ENCODE measurements around the gene KLHDC9. TPM values are rescaled to one million over a fixed set of nuclear protein-coding genes. Genes with fewer than 3 reads are reported as not detected.

Gene KLHDC9
- polyA plus RNA-seq, 2 of the 4 experiments (the other 2 are of a cell fraction) = 1.2 to 3.6 TPM

DNA sequence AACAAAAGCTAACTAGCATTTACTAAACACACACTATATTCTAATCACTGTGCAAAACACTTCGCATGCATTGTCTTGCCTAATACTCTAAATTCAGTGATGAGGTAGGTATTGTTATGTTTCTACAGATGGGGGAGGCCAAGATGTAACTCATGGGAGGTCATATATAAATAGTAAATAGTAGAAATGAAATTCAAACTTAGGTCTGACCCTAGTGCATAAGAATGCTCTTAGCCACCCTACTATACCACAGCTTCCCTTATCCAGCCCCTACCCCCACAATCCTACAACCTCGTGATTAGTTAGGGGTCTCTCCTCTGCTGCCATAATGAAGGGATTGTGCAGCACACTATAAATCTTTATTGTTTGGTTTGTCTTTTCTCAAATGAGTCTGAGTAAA is 16.4 kb downstream of the KLHDC9 start:
- ATAC-seq = no peak
- 85% methylated on average over 2 of the region's 2 CpGs for WGBS (ENCODE audit: missing lambda C conversion rate)
- H3K4me1 ChIP-seq = peaks cover 52% of the 10 kb centered on the region
- POLR2A ChIA-PET = no interaction called here
- peak overlapping the region; percentile 49 to 97 for H3K27ac ChIP-seq
- TF ChIP-seq NPAS2 (CRISPR knock-in tag; IDR thresholded peaks at IDR 0.05; ENCODE audit: borderline replicate concordance) = no peak
- no peak for TF ChIP-seq MAZ (IDR thresholded peaks at IDR 0.05; ENCODE audit: borderline replicate concordance, low read depth, low read length)
- no peak for TF ChIP-seq SMC3 (IDR thresholded peaks at IDR 0.05)
- no peak for TF ChIP-seq ESRRA (IDR thresholded peaks at IDR 0.05; ENCODE audit: borderline replicate concordance, low read length)
- TF ChIP-seq JUNB (IDR thresholded peaks at IDR 0.05) = no peak
- TF ChIP-seq HDAC2 (IDR thresholded peaks at IDR 0.05) = no peak
- DNase-seq (ENCODE audit: low read depth in 1 of 2, low spot score in 1 of 2) = no peak
- no peak for FAIRE-seq
- CTCF ChIA-PET = interaction anchor here (0.6 to 6.1 kb wide), 3 partner anchors 16 to 782 kb away, joined by 3 to 40 read pairs (median 4); partner anchors contain the start of gene KLHDC9
- H3K4me3 ChIP-seq = peak overlapping the region; percentile 1; the same call in 2 of the 3 replicates
- H3K4me2 ChIP-seq = peak overlapping the region; percentile 70
- no peaks in the 10 kb centered on the region for H3K9me3 ChIP-seq

DNA sequence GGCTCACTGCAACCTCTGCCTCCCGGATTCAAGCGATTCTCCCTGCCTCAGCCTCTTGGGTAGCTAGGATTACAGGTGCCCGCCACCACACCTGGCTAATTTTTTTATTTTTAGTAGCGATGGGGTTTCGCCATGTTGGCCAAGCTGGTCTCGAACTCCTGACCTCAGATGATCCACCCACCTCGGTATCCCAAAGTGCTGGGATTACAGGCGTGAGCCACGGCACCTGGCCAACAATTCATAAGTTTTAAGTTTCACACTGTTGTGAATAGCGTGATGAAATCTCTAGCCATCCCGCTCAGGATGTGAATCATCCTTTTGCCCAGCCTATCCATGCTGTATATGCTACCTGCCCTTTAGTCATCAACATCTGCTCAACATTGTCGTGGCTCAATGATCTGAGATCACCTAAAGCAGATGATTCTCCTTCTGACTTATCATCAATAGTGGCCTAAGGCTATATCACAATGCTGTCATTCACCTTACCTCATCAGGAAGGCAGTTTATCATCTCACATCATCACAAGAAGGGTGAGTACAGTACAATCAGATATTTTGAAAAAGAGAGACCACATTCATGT is 17.1 kb downstream of the KLHDC9 start:
- peak; percentile 22 to 63; a peak in 5 of 6 replicates for ATAC-seq
- no peak for FAIRE-seq
- peak overlapping the region; percentile 70 for H3K4me2 ChIP-seq
- peak overlapping the region; percentile 58 to 97 for H3K27ac ChIP-seq
- peak; percentile 53 to 83 for DNase-seq (ENCODE audit: low read depth in 1 of 2, low spot score in 1 of 2)
- H3K4me1 ChIP-seq = peaks cover 59% of the 10 kb centered on the region
- CTCF ChIA-PET = interaction anchor here (0.6 to 6.1 kb wide), 3 partner anchors 11 to 783 kb away, joined by 3 to 40 read pairs (median 3); partner anchors contain the start of gene KLHDC9
- peak overlapping the region; percentile 1; the same call in 2 of the 3 replicates for H3K4me3 ChIP-seq
- no peaks in the 10 kb centered on the region for H3K9me3 ChIP-seq
- POLR2A ChIA-PET = no interaction called here
- WGBS (ENCODE audit: missing lambda C conversion rate) = 24% methylated on average over 12 of the region's 12 CpGs
- no peak for TF ChIP-seq RFX5 (IDR thresholded peaks at IDR 0.05)
- peak in 1 of 2 experiments; percentile 53; a peak in 1 of 5 replicates for TF ChIP-seq EP300 (IDR thresholded peaks at IDR 0.05)
- TF ChIP-seq, protein P1, sequence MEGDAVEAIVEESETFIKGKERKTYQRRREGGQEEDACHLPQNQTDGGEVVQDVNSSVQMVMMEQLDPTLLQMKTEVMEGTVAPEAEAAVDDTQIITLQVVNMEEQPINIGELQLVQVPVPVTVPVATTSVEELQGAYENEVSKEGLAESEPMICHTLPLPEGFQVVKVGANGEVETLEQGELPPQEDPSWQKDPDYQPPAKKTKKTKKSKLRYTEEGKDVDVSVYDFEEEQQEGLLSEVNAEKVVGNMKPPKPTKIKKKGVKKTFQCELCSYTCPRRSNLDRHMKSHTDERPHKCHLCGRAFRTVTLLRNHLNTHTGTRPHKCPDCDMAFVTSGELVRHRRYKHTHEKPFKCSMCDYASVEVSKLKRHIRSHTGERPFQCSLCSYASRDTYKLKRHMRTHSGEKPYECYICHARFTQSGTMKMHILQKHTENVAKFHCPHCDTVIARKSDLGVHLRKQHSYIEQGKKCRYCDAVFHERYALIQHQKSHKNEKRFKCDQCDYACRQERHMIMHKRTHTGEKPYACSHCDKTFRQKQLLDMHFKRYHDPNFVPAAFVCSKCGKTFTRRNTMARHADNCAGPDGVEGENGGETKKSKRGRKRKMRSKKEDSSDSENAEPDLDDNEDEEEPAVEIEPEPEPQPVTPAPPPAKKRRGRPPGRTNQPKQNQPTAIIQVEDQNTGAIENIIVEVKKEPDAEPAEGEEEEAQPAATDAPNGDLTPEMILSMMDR (IDR thresholded peaks at IDR 0.05) = no peak
- no peak for TF ChIP-seq SMC3 (IDR thresholded peaks at IDR 0.05)
- TF ChIP-seq, protein P2, sequence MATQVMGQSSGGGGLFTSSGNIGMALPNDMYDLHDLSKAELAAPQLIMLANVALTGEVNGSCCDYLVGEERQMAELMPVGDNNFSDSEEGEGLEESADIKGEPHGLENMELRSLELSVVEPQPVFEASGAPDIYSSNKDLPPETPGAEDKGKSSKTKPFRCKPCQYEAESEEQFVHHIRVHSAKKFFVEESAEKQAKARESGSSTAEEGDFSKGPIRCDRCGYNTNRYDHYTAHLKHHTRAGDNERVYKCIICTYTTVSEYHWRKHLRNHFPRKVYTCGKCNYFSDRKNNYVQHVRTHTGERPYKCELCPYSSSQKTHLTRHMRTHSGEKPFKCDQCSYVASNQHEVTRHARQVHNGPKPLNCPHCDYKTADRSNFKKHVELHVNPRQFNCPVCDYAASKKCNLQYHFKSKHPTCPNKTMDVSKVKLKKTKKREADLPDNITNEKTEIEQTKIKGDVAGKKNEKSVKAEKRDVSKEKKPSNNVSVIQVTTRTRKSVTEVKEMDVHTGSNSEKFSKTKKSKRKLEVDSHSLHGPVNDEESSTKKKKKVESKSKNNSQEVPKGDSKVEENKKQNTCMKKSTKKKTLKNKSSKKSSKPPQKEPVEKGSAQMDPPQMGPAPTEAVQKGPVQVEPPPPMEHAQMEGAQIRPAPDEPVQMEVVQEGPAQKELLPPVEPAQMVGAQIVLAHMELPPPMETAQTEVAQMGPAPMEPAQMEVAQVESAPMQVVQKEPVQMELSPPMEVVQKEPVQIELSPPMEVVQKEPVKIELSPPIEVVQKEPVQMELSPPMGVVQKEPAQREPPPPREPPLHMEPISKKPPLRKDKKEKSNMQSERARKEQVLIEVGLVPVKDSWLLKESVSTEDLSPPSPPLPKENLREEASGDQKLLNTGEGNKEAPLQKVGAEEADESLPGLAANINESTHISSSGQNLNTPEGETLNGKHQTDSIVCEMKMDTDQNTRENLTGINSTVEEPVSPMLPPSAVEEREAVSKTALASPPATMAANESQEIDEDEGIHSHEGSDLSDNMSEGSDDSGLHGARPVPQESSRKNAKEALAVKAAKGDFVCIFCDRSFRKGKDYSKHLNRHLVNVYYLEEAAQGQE (IDR thresholded peaks at IDR 0.05) = no peak
- TF ChIP-seq, protein P3, sequence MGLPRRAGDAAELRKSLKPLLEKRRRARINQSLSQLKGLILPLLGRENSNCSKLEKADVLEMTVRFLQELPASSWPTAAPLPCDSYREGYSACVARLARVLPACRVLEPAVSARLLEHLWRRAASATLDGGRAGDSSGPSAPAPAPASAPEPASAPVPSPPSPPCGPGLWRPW (IDR thresholded peaks at IDR 0.05) = no peak
- no peak for TF ChIP-seq RCOR1 (IDR thresholded peaks at IDR 0.05; ENCODE audit: low read depth, low read length)
- TF ChIP-seq NPAS2 (CRISPR knock-in tag; IDR thresholded peaks at IDR 0.05; ENCODE audit: borderline replicate concordance) = no peak
- TF ChIP-seq CEBPB (IDR thresholded peaks at IDR 0.05) = peak; percentile 51 to 63; a peak in 2 of 4 replicates
- TF ChIP-seq ZNF302 (CRISPR knock-in tag; IDR thresholded peaks at IDR 0.05) = no peak
- TF ChIP-seq, protein P4, sequence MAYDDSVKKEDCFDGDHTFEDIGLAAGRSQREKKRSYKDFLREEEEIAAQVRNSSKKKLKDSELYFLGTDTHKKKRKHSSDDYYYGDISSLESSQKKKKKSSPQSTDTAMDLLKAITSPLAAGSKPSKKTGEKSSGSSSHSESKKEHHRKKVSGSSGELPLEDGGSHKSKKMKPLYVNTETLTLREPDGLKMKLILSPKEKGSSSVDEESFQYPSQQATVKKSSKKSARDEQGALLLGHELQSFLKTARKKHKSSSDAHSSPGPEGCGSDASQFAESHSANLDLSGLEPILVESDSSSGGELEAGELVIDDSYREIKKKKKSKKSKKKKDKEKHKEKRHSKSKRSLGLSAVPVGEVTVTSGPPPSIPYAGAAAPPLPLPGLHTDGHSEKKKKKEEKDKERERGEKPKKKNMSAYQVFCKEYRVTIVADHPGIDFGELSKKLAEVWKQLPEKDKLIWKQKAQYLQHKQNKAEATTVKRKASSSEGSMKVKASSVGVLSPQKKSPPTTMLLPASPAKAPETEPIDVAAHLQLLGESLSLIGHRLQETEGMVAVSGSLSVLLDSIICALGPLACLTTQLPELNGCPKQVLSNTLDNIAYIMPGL (CRISPR knock-in tag; IDR thresholded peaks at IDR 0.05; ENCODE audit: borderline replicate concordance) = no peak
- peak; percentile 81 for TF ChIP-seq FOSL2 (IDR thresholded peaks at IDR 0.05)
- TF ChIP-seq FOSL2 (CRISPR knock-in tag; IDR thresholded peaks at IDR 0.05) = peak; percentile 84
- TF ChIP-seq ZSCAN20 (CRISPR knock-in tag; IDR thresholded peaks at IDR 0.05) = no peak
- peak; percentile 69 to 77; a peak in 4 of 5 replicates for TF ChIP-seq JUN (IDR thresholded peaks at IDR 0.05)
- TF ChIP-seq, protein P5, sequence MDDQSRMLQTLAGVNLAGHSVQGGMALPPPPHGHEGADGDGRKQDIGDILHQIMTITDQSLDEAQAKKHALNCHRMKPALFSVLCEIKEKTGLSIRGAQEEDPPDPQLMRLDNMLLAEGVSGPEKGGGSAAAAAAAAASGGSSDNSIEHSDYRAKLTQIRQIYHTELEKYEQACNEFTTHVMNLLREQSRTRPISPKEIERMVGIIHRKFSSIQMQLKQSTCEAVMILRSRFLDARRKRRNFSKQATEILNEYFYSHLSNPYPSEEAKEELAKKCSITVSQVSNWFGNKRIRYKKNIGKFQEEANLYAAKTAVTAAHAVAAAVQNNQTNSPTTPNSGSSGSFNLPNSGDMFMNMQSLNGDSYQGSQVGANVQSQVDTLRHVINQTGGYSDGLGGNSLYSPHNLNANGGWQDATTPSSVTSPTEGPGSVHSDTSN (IDR thresholded peaks at IDR 0.05) = no peak
- 0 out of 2 replicates have a peak, but pooled peaks have one; percentile 44 for TF ChIP-seq RARB (CRISPR knock-in tag; IDR thresholded peaks at IDR 0.05)
- TF ChIP-seq, protein P6, sequence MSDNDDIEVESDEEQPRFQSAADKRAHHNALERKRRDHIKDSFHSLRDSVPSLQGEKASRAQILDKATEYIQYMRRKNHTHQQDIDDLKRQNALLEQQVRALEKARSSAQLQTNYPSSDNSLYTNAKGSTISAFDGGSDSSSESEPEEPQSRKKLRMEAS (IDR thresholded peaks at IDR 0.05) = peak; percentile 55; the same call in 1 of the 2 replicates
- no peak for TF ChIP-seq PHF8 (IDR thresholded peaks at IDR 0.05; ENCODE audit: borderline replicate concordance, low read depth)
- no peak for TF ChIP-seq BHLHE40 (IDR thresholded peaks at IDR 0.05; ENCODE audit: low read depth, low read length)
- TF ChIP-seq RAD21 (conservative IDR thresholded peaks at IDR 0.05 in 1 of 2, IDR thresholded peaks at IDR 0.05 in 1 of 2) = no peak
- TF ChIP-seq, protein P7, sequence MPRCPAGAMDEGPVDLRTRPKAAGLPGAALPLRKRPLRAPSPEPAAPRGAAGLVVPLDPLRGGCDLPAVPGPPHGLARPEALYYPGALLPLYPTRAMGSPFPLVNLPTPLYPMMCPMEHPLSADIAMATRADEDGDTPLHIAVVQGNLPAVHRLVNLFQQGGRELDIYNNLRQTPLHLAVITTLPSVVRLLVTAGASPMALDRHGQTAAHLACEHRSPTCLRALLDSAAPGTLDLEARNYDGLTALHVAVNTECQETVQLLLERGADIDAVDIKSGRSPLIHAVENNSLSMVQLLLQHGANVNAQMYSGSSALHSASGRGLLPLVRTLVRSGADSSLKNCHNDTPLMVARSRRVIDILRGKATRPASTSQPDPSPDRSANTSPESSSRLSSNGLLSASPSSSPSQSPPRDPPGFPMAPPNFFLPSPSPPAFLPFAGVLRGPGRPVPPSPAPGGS (IDR thresholded peaks at IDR 0.05) = no peak; the same call in 2 of the 3 replicates

Data from A549 (cell line).